ENCODE measurements around the gene SLC25A19. TPM values are rescaled to one million over a fixed set of nuclear protein-coding genes. Genes with fewer than 3 reads are reported as not detected.

SLC25A19 gene
- total and polyA plus RNA-seq, 10 donors = 12.4 to 32.5 (median 19.1) TPM

DNA sequence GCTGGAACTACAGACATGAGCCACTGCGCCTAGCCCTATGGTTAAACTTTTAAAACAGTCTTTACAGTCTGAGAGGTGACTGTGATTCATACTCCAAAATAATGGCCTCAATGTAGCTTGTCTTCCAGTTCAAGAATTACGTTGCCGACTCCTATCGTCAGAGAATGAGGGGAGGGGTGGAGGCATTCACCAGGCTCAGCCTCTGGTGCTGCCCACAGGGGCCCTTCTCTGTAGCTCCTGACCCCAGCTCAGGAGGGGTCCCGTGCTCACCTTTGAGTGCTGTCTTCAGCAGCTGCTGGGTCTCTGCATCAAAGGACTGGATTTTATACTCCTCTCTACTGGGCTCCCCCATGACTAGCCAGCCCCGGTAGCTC, 19.4 kb downstream of the SLC25A19 start:
- Histone ChIP-seq H3K4me1 (peaks cover 16 to 84% (median 58%) of the 10 kb centered on the region in 6 donors), H3K36me3 (peaks cover 0 to 52% (median 29%) of the 10 kb centered on the region in 6 donors), H3K27me3 (replicated peaks in 1 of 7) (no peaks in the 10 kb centered on the region), H3K9me3 (no peaks in the 10 kb centered on the region), H3K4me3 (peak overlapping the region; percentile 62 to 90 (median 86)), H3K27ac (peak overlapping the region; percentile 91 to 99 (median 97))
- peak; percentile 71 for DNase-seq
- intact Hi-C loops (cut with DNase I; ENCODE audit: low total_unique reads) = no loop called here
- TF ChIP-seq POLR2A (IDR thresholded peaks at IDR 0.05) (no peak), POLR2AphosphoS5 (IDR thresholded peaks at IDR 0.05) (no peak)
- TF ChIP-seq, protein P1, sequence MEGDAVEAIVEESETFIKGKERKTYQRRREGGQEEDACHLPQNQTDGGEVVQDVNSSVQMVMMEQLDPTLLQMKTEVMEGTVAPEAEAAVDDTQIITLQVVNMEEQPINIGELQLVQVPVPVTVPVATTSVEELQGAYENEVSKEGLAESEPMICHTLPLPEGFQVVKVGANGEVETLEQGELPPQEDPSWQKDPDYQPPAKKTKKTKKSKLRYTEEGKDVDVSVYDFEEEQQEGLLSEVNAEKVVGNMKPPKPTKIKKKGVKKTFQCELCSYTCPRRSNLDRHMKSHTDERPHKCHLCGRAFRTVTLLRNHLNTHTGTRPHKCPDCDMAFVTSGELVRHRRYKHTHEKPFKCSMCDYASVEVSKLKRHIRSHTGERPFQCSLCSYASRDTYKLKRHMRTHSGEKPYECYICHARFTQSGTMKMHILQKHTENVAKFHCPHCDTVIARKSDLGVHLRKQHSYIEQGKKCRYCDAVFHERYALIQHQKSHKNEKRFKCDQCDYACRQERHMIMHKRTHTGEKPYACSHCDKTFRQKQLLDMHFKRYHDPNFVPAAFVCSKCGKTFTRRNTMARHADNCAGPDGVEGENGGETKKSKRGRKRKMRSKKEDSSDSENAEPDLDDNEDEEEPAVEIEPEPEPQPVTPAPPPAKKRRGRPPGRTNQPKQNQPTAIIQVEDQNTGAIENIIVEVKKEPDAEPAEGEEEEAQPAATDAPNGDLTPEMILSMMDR (IDR thresholded peaks at IDR 0.05 in 8 of 11, conservative IDR thresholded peaks at IDR 0.05 in 3 of 11) = no peak
- WGBS, 5 donors = 23 to 46% (median 26%) methylated on average over 5 to 6 of the region's 6 CpGs

DNA sequence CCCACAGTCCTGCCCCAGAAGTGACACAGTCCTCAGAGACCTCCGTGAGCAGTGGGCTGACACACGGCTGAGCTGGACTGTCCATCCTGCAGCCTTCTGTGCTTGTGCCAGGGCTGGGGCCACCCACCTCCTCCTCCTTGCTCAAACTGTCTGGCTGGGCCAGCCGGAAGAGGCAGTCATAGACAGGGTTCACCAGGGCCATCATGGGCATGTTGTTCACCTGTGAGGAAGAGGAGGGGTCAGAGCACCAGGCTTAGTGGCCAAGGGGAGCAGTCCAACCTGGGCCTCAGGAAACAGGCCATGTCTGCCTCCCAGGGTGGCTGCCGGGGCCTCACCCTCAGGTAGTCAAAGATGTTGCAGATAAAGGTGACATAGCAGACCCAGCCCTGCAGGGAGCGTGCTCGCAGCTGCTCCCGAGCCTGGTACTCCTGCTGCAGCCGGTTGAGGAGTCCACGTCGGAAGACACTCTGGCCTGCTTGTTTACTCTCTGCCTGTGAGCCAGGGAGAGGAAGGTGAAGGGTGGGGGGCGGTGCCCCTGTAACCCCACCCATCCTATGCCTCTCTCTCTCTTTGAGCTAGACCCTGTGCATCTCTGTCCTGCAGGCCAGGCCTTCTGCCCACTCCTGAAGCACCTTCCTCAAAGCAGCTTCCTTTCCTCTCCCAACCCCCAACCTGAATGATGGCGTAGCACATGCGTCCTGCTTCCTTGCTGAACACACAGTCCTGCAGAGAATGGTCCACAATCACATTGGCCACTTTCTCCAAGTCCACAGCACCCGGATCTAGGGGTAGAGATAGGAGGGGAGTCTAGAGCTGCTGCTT, 21.6 kb downstream of the SLC25A19 start:
- Histone ChIP-seq H3K36me3 (peaks cover 0 to 52% (median 37%) of the 10 kb centered on the region in 6 donors), H3K4me3 (no peak overlapping the region), H3K27ac (peak overlapping the region in 3 of 8 donors; percentile 57 to 98 (median 98)), H3K4me1 (peaks cover 16 to 81% (median 63%) of the 10 kb centered on the region in 6 donors), H3K9me3 (no peaks in the 10 kb centered on the region), H3K27me3 (replicated peaks in 1 of 7) (no peaks in the 10 kb centered on the region)
- 62 to 81% (median 67%) methylated on average over 11 to 14 of the region's 14 CpGs for WGBS, 5 donors
- TF ChIP-seq POLR2A (IDR thresholded peaks at IDR 0.05) (no peak), POLR2AphosphoS5 (IDR thresholded peaks at IDR 0.05) (peak in 2 of 3 donors; percentile 53 to 66)
- TF ChIP-seq, protein P1 (IDR thresholded peaks at IDR 0.05 in 8 of 11, conservative IDR thresholded peaks at IDR 0.05 in 3 of 11) = no peak
- no peak for DNase-seq
- intact Hi-C loops (cut with DNase I; ENCODE audit: low total_unique reads) = no loop called here

DNA sequence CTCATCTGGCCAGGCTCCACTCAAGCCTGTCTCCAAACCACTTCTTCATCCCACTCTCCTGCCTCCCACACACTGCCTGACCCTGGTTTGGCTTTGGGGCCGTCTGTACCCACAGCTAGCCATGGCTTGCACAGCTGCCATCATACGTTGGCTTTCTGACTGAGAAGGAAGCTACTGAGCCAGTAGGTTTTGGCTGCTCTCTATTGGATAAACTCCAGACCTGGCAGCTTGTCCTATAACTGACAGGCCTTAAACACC, 22.2 kb downstream of the SLC25A19 start:
- Histone ChIP-seq H3K27me3 (replicated peaks in 1 of 7) (no peaks in the 10 kb centered on the region), H3K4me1 (peaks cover 16 to 81% (median 63%) of the 10 kb centered on the region in 6 donors), H3K9me3 (no peaks in the 10 kb centered on the region), H3K36me3 (peaks cover 0 to 50% (median 37%) of the 10 kb centered on the region in 6 donors), H3K4me3 (no peak overlapping the region), H3K27ac (peak overlapping the region in 3 of 8 donors; percentile 31 to 98 (median 57))
- intact Hi-C loops (cut with DNase I; ENCODE audit: low total_unique reads) = no loop called here
- no peak for DNase-seq
- WGBS, 5 donors = 28 to 69% (median 55%) methylated on average over 2 of the region's 2 CpGs
- TF ChIP-seq POLR2A (IDR thresholded peaks at IDR 0.05) (no peak), POLR2AphosphoS5 (IDR thresholded peaks at IDR 0.05) (no peak)
- TF ChIP-seq, protein P1 (IDR thresholded peaks at IDR 0.05 in 8 of 11, conservative IDR thresholded peaks at IDR 0.05 in 3 of 11) = no peak

DNA sequence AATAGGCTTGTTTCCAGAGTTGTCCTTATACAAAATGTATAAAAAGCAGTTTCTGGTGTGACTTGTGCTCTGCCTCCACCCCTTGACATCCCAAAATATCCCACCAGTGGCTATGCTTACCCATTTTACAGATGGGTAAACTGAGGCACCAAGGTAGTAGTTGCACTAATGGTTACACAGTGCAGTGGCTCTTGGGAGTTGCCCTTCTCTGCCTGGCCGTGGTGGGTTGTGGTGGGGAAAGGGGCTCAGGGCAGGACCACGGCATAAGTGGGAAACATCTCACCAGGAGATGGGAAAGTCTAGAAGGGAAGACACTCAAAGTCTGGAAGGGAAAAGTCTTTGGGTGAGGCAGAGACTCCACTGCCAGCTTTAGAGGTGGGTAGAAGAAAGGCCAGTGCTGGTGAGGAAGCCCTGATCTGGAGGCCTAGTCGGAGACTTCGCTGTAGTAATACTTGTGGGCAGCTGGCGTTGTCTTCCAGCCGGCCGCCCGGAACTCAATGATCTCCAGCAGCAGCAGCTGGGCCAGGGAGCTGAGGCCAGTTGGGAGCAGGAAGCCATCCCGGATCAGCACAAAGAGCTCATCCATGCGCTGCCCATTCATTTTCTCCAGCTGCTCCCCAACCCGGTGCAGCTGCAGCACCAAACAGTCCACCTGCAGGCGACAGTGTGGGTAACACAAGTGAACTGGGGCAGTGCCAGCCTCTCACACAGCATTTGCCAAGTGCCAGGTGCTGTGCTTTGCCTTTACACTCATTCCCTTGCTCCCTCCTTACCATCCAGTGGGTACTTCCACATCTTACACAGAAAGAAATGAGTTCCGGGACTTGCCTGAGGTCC, 22.7 kb downstream of the SLC25A19 start:
- Histone ChIP-seq H3K36me3 (peaks cover 0 to 50% (median 37%) of the 10 kb centered on the region in 6 donors), H3K27ac (peak overlapping the region in 3 of 8 donors; percentile 31 to 98 (median 57)), H3K27me3 (replicated peaks in 1 of 7) (no peaks in the 10 kb centered on the region), H3K4me3 (no peak overlapping the region), H3K4me1 (peaks cover 14 to 80% (median 58%) of the 10 kb centered on the region in 6 donors), H3K9me3 (no peaks in the 10 kb centered on the region)
- DNase-seq = peak; percentile 59
- TF ChIP-seq, protein P1 (IDR thresholded peaks at IDR 0.05 in 8 of 11, conservative IDR thresholded peaks at IDR 0.05 in 3 of 11) = no peak
- TF ChIP-seq POLR2A (IDR thresholded peaks at IDR 0.05) (no peak), POLR2AphosphoS5 (IDR thresholded peaks at IDR 0.05) (peak in 1 of 3 donors; percentile 51)
- intact Hi-C loops (cut with DNase I; ENCODE audit: low total_unique reads) = no loop called here
- 75 to 91% (median 84%) methylated on average over 13 of the region's 13 CpGs for WGBS, 5 donors

Data from spleen (tissue), 11 donors.